Renal pelvis (tissue), 4 donors: ENCODE results near the gene PLEKHA4. TPM values are rescaled to one million over a fixed set of nuclear protein-coding genes. Genes with fewer than 3 reads are reported as not detected.
"Not testable (repeated sequence)": the region's sequence is repeated elsewhere in the genome, so short reads cannot be mapped to it uniquely, and the experiment has no call there.

Experiments used
- DNase-seq: peaks from one replicate; pipeline ENCODE4 v3.0.0-alpha.2; 2013
- polyA plus RNA-seq, 3 donors: library from polyadenylated mRNA; unstranded; fragments of 120-200 nt; gene quantifications; one replicate each; pipeline ENCODE4 v1.2.1, GENCODE V29; 2013; ENCODE audit not compliant: insufficient read length in 3 of 3

The PLEKHA4 gene
- polyA plus RNA-seq, 3 donors: 25.2 to 29.4 (median 25.7) TPM

GRCh38 chr19:48867746-48868113 is 687 bp downstream of the PLEKHA4 start:
- DNase-seq: no peak

GRCh38 chr19:48867123-48867745 is 1.2 kb downstream of the PLEKHA4 start:
- no peak for DNase-seq

GRCh38 chr19:48866692-48867091 is 1.7 kb downstream of the PLEKHA4 start:
- DNase-seq: no peak

- DNase-seq: no peak
Observed at GRCh38 chr19:48862827-48863226, 5.6 kb downstream of the PLEKHA4 start.

GRCh38 chr19:48861313-48861712 is 7.1 kb downstream of the PLEKHA4 start:
- DNase-seq: no peak

GRCh38 chr19:48859711-48860572 is 8.5 kb downstream of the PLEKHA4 start:
- no peak for DNase-seq

GRCh38 chr19:48858984-48859710 is 9.3 kb downstream of the PLEKHA4 start:
- no peak for DNase-seq

GRCh38 chr19:48856921-48857320 is 11.5 kb downstream of the PLEKHA4 start:
- no peak for DNase-seq

- no peak for DNase-seq
Observed at GRCh38 chr19:48854103-48854502, 14.3 kb downstream of the PLEKHA4 start.

GRCh38 chr19:48853483-48853882 is 14.9 kb downstream of the PLEKHA4 start:
- no peak for DNase-seq

GRCh38 chr19:48852292-48852691 is 16.1 kb downstream of the PLEKHA4 start:
- DNase-seq: no peak

GRCh38 chr19:48846659-48847058 is 21.8 kb downstream of the PLEKHA4 start:
- DNase-seq: not testable (repeated sequence)

GRCh38 chr19:48845384-48845783 is 23.0 kb downstream of the PLEKHA4 start:
- DNase-seq: no peak

GRCh38 chr19:48844472-48844871 is 23.9 kb downstream of the PLEKHA4 start:
- DNase-seq: no peak

- peak; percentile 65 for DNase-seq
Observed at GRCh38 chr19:48842789-48843162, 25.6 kb downstream of the PLEKHA4 start.

- DNase-seq: no peak
Observed at GRCh38 chr19:48841571-48841970, 26.8 kb downstream of the PLEKHA4 start.

- no peak for DNase-seq
Observed at GRCh38 chr19:48841047-48841446, 27.4 kb downstream of the PLEKHA4 start.

GRCh38 chr19:48837687-48838086 is 30.7 kb downstream of the PLEKHA4 start:
- DNase-seq: no peak

- DNase-seq: peak; percentile 85
Observed at GRCh38 chr19:48837051-48837524, 31.3 kb downstream of the PLEKHA4 start.

- DNase-seq: peak; percentile 61
Observed at GRCh38 chr19:48836089-48837017, 32.1 kb downstream of the PLEKHA4 start, which contains the start of gene HSD17B14. Gene HSD17B14, minus strand, starts transcription at chr19:48836491. Its CDS starts 80 bp downstream, at chr19:48836411.

GRCh38 chr19:48835734-48836088 is 32.7 kb downstream of the PLEKHA4 start:
- DNase-seq: peak; percentile 89
